GM23338 (cell line): ENCODE results near the gene MTNR1B. TPM values are rescaled to one million over a fixed set of nuclear protein-coding genes. Genes with fewer than 3 reads are reported as not detected.

Experiments used
- ATAC-seq: fragments of 200-7000 bp; cut with Tn5 transposase; 3 replicates; pipeline ENCODE4 v1.9.1; 2020
- DNase-seq: peaks from one replicate; pipeline ENCODE4 v3.0.0-alpha.2; 2015; ENCODE audit warnings: low spot score
- H2AFZ ChIP-seq: fragments of 200-600 bp; sonication (generic); 2 replicates; pipeline ENCODE4 v1.8.0; 2016; ENCODE audit warnings: antibody characterized with exemption, mild to moderate bottlenecking, moderate library complexity
- H3F3A ChIP-seq: fragments of 200-600 bp; sonication (generic); replicated peaks from 2 replicates; pipeline ENCODE4 v1.8.0; 2017; ENCODE audit warnings: antibody characterized with exemption, mixed run types, low read depth
- H3K27ac ChIP-seq: fragments of 200-600 bp; sonication (generic); 2 replicates; pipeline ENCODE4 v1.6.1; 2016; ENCODE audit warnings: low read depth
- H3K27me3 ChIP-seq: fragments of 200-600 bp; sonication (generic); 2 replicates; pipeline ENCODE4 v1.8.0; 2016; ENCODE audit warnings: mild to moderate bottlenecking, mixed run types, moderate library complexity; ENCODE audit not compliant: insufficient read depth
- H3K36me3 ChIP-seq: fragments of 200-600 bp; sonication (generic); 2 replicates; pipeline ENCODE4 v1.8.0; 2016; ENCODE audit warnings: mild to moderate bottlenecking; ENCODE audit not compliant: insufficient read depth
- H3K4me1 ChIP-seq: fragments of 200-600 bp; sonication (generic); 2 replicates; pipeline ENCODE4 v1.8.0; 2016; ENCODE audit warnings: mild to moderate bottlenecking, moderate library complexity; ENCODE audit not compliant: insufficient read depth
- H3K4me2 ChIP-seq: fragments of 200-600 bp; sonication (generic); 2 replicates; pipeline ENCODE4 v1.7.1; 2017; ENCODE audit warnings: mixed run types
- H3K4me3 ChIP-seq: fragments of 200-600 bp; sonication (generic); 2 replicates; pipeline ENCODE4 v1.6.1; 2016; ENCODE audit warnings: mixed run types
- H3K79me2 ChIP-seq: fragments of 200-600 bp; sonication (generic); replicated peaks from 2 replicates; pipeline ENCODE4 v1.8.0; 2017; ENCODE audit warnings: mild to moderate bottlenecking; ENCODE audit not compliant: insufficient read depth
- H3K9me2 ChIP-seq: fragments of 200-600 bp; sonication (generic); 2 replicates; pipeline ENCODE4 v1.8.0; 2017; ENCODE audit not compliant: insufficient read depth
- H4K20me1 ChIP-seq: fragments of 200-600 bp; sonication (generic); replicated peaks from 2 replicates; pipeline ENCODE4 v1.8.0; 2017; ENCODE audit warnings: mild to moderate bottlenecking; ENCODE audit not compliant: insufficient read depth
- H3K27ac Mint-ChIP-seq: 2 replicates; pipeline ENCODE4 v1.8.0; 2020; ENCODE audit warnings: inconsistent platforms, mild to moderate bottlenecking, moderate library complexity, mixed read lengths
- H3K27me3 Mint-ChIP-seq: 3 replicates; pipeline ENCODE4 v1.8.0; 2022; ENCODE audit warnings: low read depth, mild to moderate bottlenecking, moderate library complexity, mixed read lengths, inconsistent platforms; ENCODE audit not compliant: insufficient read depth, poor library complexity
- H3K36me3 Mint-ChIP-seq: 3 replicates; pipeline ENCODE4 v1.8.0; 2021; ENCODE audit warnings: low read depth, mild to moderate bottlenecking, inconsistent platforms, moderate library complexity, mixed read lengths
- H3K4me1 Mint-ChIP-seq: 3 replicates; pipeline ENCODE4 v1.8.0; 2020; ENCODE audit warnings: mild to moderate bottlenecking, inconsistent platforms, mixed read lengths
- H3K4me3 Mint-ChIP-seq: 3 replicates; pipeline ENCODE4 v1.8.0; 2021; ENCODE audit warnings: moderate library complexity, mild to moderate bottlenecking, inconsistent platforms, mixed read lengths
- H3K9me3 Mint-ChIP-seq: 3 replicates; pipeline ENCODE4 v1.8.0; 2020; ENCODE audit warnings: moderate library complexity, mild to moderate bottlenecking, inconsistent platforms, mixed read lengths
- ETS1 ChIP-seq: IDR thresholded peaks from 2 replicates; pipeline ENCODE4 v1.6.1; 2016; ENCODE audit warnings: antibody characterized with exemption
- EZH2 ChIP-seq: fragments of 200-600 bp; sonication (generic); IDR thresholded peaks from one replicate; pipeline ENCODE4 v1.8.0; 2017; ENCODE audit warnings: antibody characterized with exemption, mild to moderate bottlenecking, low read depth; ENCODE audit not compliant: unreplicated experiment
- EZH2phosphoT487 ChIP-seq: fragments of 200-600 bp; sonication (generic); IDR thresholded peaks from one replicate; pipeline ENCODE4 v1.8.1; 2018; ENCODE audit warnings: antibody characterized with exemption; ENCODE audit not compliant: unreplicated experiment
- JUNB ChIP-seq: IDR thresholded peaks from one replicate; pipeline ENCODE4 v1.6.1; 2016; ENCODE audit warnings: antibody characterized with exemption; ENCODE audit not compliant: unreplicated experiment
- POLR2AphosphoS5 ChIP-seq: IDR thresholded peaks from 2 replicates; pipeline ENCODE4 v1.6.1; 2016; ENCODE audit warnings: antibody characterized with exemption, low read depth
- ZNF331 ChIP-seq: fragments of 250-450 bp; sonication (Bioruptor Pico); IDR thresholded peaks from 2 replicates; pipeline ENCODE4 v1.5.0; 2020; ENCODE audit warnings: low read depth, mild to moderate bottlenecking, moderate library complexity
- ZNF462 ChIP-seq: fragments of 250-450 bp; sonication (Bioruptor Pico); IDR thresholded peaks from 2 replicates; pipeline ENCODE4 v1.5.0; 2020; ENCODE audit warnings: mild to moderate bottlenecking, moderate library complexity
- polyA plus RNA-seq: library from polyadenylated mRNA; unstranded; fragments of >200 nt; fragmentation: Nextera tagmentation; extraction: Ambion mirVana; gene quantifications from 2 replicates; pipeline ENCODE4 v1.2.1, GENCODE V29; 2016
- total RNA-seq: library from RNA; depleted of rRNA; stranded (reverse); fragments of >200 nt; shearing (Covaris generic); gene quantifications from 2 replicates; pipeline ENCODE4 v1.2.3, GENCODE V29; 2014

Gene MTNR1B
- total and polyA plus RNA-seq, 2 experiments from 2014 or later, result not detected

DNA sequence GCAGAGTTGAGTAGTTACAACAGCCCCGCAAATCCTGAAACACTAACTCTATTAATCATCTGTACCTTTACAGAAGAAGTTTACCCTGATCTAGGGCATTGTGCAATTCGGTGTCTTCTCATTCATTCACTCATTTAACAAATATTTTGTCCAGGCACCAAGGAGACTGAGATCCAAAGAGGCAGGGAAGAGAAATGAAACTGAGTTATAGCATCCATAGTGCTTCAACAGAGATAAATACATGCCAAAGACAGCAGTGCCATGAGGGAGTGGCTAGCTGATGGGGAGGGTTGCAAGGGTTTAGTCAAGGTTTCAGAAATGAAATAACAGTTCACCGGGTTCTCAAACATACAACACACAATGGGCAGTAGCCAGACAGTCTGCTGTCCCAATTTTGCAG lies 40.2 kb upstream of the MTNR1B start:
- no peaks in the 10 kb centered on the region for H3F3A ChIP-seq
- Mint-ChIP-seq H3K9me3 (peaks cover 34% of the 10 kb centered on the region), H3K36me3 (peaks cover 23% of the 10 kb centered on the region), H3K4me1 (no peaks in the 10 kb centered on the region), H3K27me3 (peaks cover 4% of the 10 kb centered on the region), H3K4me3 (no peak overlapping the region), H3K27ac (no peak overlapping the region)
- no peaks in the 10 kb centered on the region for H4K20me1 ChIP-seq
- no peak overlapping the region for H3K27ac ChIP-seq
- no peak overlapping the region for H3K4me2 ChIP-seq
- TF ChIP-seq EZH2phosphoT487, result no peak
- no peak for TF ChIP-seq EZH2
- no peak for TF ChIP-seq ZNF331 (CRISPR knock-in tag)
- no peak for TF ChIP-seq ZNF462 (CRISPR knock-in tag)
- TF ChIP-seq JUNB, result no peak
- H3K27me3 ChIP-seq, result no peaks in the 10 kb centered on the region
- no peaks in the 10 kb centered on the region for H3K9me2 ChIP-seq
- no peak overlapping the region for H3K4me3 ChIP-seq
- H3K4me1 ChIP-seq, result no peaks in the 10 kb centered on the region
- no peak overlapping the region for H2AFZ ChIP-seq
- no peaks in the 10 kb centered on the region for H3K36me3 ChIP-seq
- DNase-seq, result no peak
- ATAC-seq, result no peak
- H3K79me2 ChIP-seq, result no peaks in the 10 kb centered on the region

DNA sequence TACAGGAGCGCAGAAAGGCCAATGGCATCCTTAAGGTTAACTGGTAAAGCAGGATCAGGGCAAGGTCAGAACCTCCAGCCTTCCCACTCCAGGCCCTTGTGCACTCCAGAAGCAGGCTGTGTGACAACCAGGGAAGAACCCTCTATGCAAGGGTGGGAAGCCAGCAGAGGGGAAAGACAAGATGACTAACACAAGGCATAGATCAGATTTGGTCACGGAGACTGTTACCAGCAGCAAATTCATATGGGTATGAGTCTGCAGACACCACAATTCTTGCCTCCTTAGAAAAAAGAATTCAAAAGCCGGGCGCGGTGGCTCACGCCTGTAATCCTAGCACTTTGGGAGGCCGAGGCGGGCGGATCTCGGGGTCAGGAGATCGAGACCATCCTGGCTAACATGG lies 39.8 kb upstream of the MTNR1B start:
- no peak overlapping the region for H3K4me2 ChIP-seq
- H3F3A ChIP-seq, result no peaks in the 10 kb centered on the region
- no peaks in the 10 kb centered on the region for H3K9me2 ChIP-seq
- H3K27ac Mint-ChIP-seq, result no peak overlapping the region
- H3K4me3 Mint-ChIP-seq, result no peak overlapping the region
- H3K4me3 ChIP-seq, result no peak overlapping the region
- H2AFZ ChIP-seq, result no peak overlapping the region
- H3K79me2 ChIP-seq, result no peaks in the 10 kb centered on the region
- no peak overlapping the region for H3K27ac ChIP-seq
- H3K9me3 Mint-ChIP-seq, result peaks cover 30% of the 10 kb centered on the region
- no peak for ATAC-seq
- peaks cover 19% of the 10 kb centered on the region for H3K36me3 Mint-ChIP-seq
- H3K36me3 ChIP-seq, result no peaks in the 10 kb centered on the region
- DNase-seq, result no peak
- H3K4me1 Mint-ChIP-seq, result no peaks in the 10 kb centered on the region
- no peaks in the 10 kb centered on the region for H3K4me1 ChIP-seq
- H3K27me3 Mint-ChIP-seq, result peaks cover 6% of the 10 kb centered on the region
- no peaks in the 10 kb centered on the region for H3K27me3 ChIP-seq
- no peaks in the 10 kb centered on the region for H4K20me1 ChIP-seq
- TF ChIP-seq EZH2 (no peak), POLR2AphosphoS5 (no peak), ETS1 (no peak)
